HFFc6 (cell line): ENCODE measurements around the gene PPCS. TPM values are rescaled to one million over a fixed set of nuclear protein-coding genes. Genes with fewer than 3 reads are reported as not detected.
A peak's percentile ranks its signal among the peaks of the same experiment; 100 is the strongest.

Source experiments
- DNase-seq: peaks from one replicate; pipeline ENCODE4 v3.0.0-alpha.2; 2018
- H3K27ac Mint-ChIP-seq: 2 replicates; pipeline ENCODE4 v1.8.0; 2020; ENCODE audit warnings: mild to moderate bottlenecking, mixed read lengths
- H3K27me3 Mint-ChIP-seq: 2 replicates; pipeline ENCODE4 v1.8.0; 2021; ENCODE audit warnings: mild to moderate bottlenecking, moderate library complexity, mixed read lengths; ENCODE audit not compliant: insufficient read depth
- H3K36me3 Mint-ChIP-seq: 2 replicates; pipeline ENCODE4 v1.8.0; 2021; ENCODE audit warnings: low read depth, mixed read lengths
- H3K4me1 Mint-ChIP-seq: 2 replicates; pipeline ENCODE4 v1.8.0; 2020; ENCODE audit warnings: low read depth, mixed read lengths
- H3K4me3 Mint-ChIP-seq: 2 replicates; pipeline ENCODE4 v1.8.0; 2020; ENCODE audit warnings: mild to moderate bottlenecking, moderate library complexity, mixed read lengths
- H3K9me3 Mint-ChIP-seq: 2 replicates; pipeline ENCODE4 v1.8.0; 2020; ENCODE audit warnings: mild to moderate bottlenecking, mixed read lengths
- CTCF ChIP-seq: fragments of 200-600 bp; sonication (generic); IDR thresholded peaks from 2 replicates; pipeline ENCODE4 v1.5.0; 2021; ENCODE audit warnings: antibody characterized with exemption, mild to moderate bottlenecking
- total RNA-seq, 6 experiments: library from RNA; stranded (reverse); fragmentation: NEBNext Ultra II Directional; extraction: Animal tissue kit (Norgen Biotek cat#: 25700); gene quantifications; 2 replicates in 1 of 6; 3 replicates in 5 of 6; pipeline ENCODE4 v1.2.3, GENCODE V29; 2021

Gene PPCS
- total RNA-seq, 6 experiments from 2014 or later = 27.6 to 34.8 (median 29.2) TPM

- no peak overlapping the region for H3K27ac Mint-ChIP-seq
- TF ChIP-seq CTCF = no peak
- H3K36me3 Mint-ChIP-seq = no peaks in the 10 kb centered on the region
- H3K27me3 Mint-ChIP-seq = peaks cover 21% of the 10 kb centered on the region
- H3K4me3 Mint-ChIP-seq = no peak overlapping the region
- DNase-seq = no peak
- H3K4me1 Mint-ChIP-seq = peaks cover 51% of the 10 kb centered on the region
- H3K9me3 Mint-ChIP-seq = no peaks in the 10 kb centered on the region
These were observed 29.1 kb upstream of the PPCS start for GRCh38 chr1:42427240-42427639.

- Mint-ChIP-seq H3K36me3 (no peaks in the 10 kb centered on the region), H3K4me1 (peaks cover 38% of the 10 kb centered on the region), H3K27ac (no peak overlapping the region), H3K27me3 (peaks cover 12% of the 10 kb centered on the region), H3K9me3 (no peaks in the 10 kb centered on the region), H3K4me3 (no peak overlapping the region)
- no peak for TF ChIP-seq CTCF
- peak; percentile 39 for DNase-seq
These were observed 26.7 kb upstream of the PPCS start for GRCh38 chr1:42429603-42430002.

GRCh38 chr1:42430286-42431135 lies 25.8 kb upstream of the PPCS start:
- Mint-ChIP-seq H3K27me3 (peaks cover 12% of the 10 kb centered on the region), H3K4me3 (no peak overlapping the region), H3K27ac (no peak overlapping the region), H3K4me1 (peaks cover 34% of the 10 kb centered on the region), H3K9me3 (no peaks in the 10 kb centered on the region), H3K36me3 (no peaks in the 10 kb centered on the region)
- no peak for DNase-seq
- TF ChIP-seq CTCF = no peak

GRCh38 chr1:42431514-42431913 lies 24.8 kb upstream of the PPCS start:
- peaks cover 33% of the 10 kb centered on the region for H3K4me1 Mint-ChIP-seq
- no peak for DNase-seq
- H3K27ac Mint-ChIP-seq = no peak overlapping the region
- no peak overlapping the region for H3K4me3 Mint-ChIP-seq
- no peaks in the 10 kb centered on the region for H3K9me3 Mint-ChIP-seq
- peaks cover 12% of the 10 kb centered on the region for H3K27me3 Mint-ChIP-seq
- H3K36me3 Mint-ChIP-seq = no peaks in the 10 kb centered on the region
- no peak for TF ChIP-seq CTCF

- DNase-seq = no peak
- Mint-ChIP-seq H3K4me1 (peaks cover 23% of the 10 kb centered on the region), H3K27me3 (peaks cover 8% of the 10 kb centered on the region), H3K9me3 (no peaks in the 10 kb centered on the region), H3K27ac (no peak overlapping the region), H3K36me3 (no peaks in the 10 kb centered on the region), H3K4me3 (no peak overlapping the region)
- TF ChIP-seq CTCF = no peak
These were observed 23.6 kb upstream of the PPCS start for GRCh38 chr1:42432714-42433113.
